Posterior cingulate gyrus (tissue), 11 donors: ENCODE data around the gene AGAP2.

Source experiments
- DNase-seq, 10 donors: peaks; one replicate each; pipeline versions ENCODE4 v3.0.0 to v3.0.0-alpha.2; 2020 to 2021; ENCODE audit warnings: mixed read lengths in 3 of 10
- intact Hi-C: fragments of 100-400 bp; cut with DNase I; formaldehyde crosslinking; loops from one replicate; pipeline ENCODE4 v1.15.1; 2023

The AGAP2 gene

GRCh38 chr12:57740656-57741412, 2.3 kb upstream of the AGAP2 start:
- DNase-seq, result peak in 2 of 10 donors; percentile 63 to 93
- intact Hi-C loops, result no loop called here

GRCh38 chr12:57739914-57740538, 1.5 kb upstream of the AGAP2 start:
- intact Hi-C loops, result loop anchor here (5.0 kb wide), 1 partner anchor 158 kb away; no protein-coding TSS in a partner anchor
- DNase-seq, result no peak

- no peak for DNase-seq
- intact Hi-C loops, result loop anchor here (5.0 kb wide), 1 partner anchor 157 kb away; no protein-coding TSS in a partner anchor
These were observed 845 bp upstream of the AGAP2 start for GRCh38 chr12:57739387-57739786.

- intact Hi-C loops, result loop anchor here (5.0 kb wide), 1 partner anchor 155 kb away; no protein-coding TSS in a partner anchor
- DNase-seq, result peak in 2 of 10 donors; percentile 40 to 92
These were observed 778 bp downstream of the AGAP2 start for GRCh38 chr12:57737467-57738460.

- intact Hi-C loops, result loop anchor here (5.0 kb wide), 1 partner anchor 155 kb away; no protein-coding TSS in a partner anchor
- DNase-seq, result peak in 1 of 10 donors; percentile 70
These were observed 1.6 kb downstream of the AGAP2 start for GRCh38 chr12:57736741-57737466.

GRCh38 chr12:57735952-57736740, 2.4 kb downstream of the AGAP2 start:
- peak in 8 of 10 donors; percentile 49 to 93 (median 62) for DNase-seq
- intact Hi-C loops, result loop anchor here (5.0 kb wide), 1 partner anchor 154 kb away; no protein-coding TSS in a partner anchor

- intact Hi-C loops, result loop anchor here (5.0 kb wide), 1 partner anchor 153 kb away; no protein-coding TSS in a partner anchor
These were observed 3.2 kb downstream of the AGAP2 start for GRCh38 chr12:57735198-57735855.

GRCh38 chr12:57734591-57734990, 4.0 kb downstream of the AGAP2 start:
- no peak for DNase-seq
- intact Hi-C loops, result no loop called here

More at GRCh38 chr12:57735198-57735855, 3.2 kb downstream of the AGAP2 start:
- no peak for DNase-seq

- intact Hi-C loops, result no loop called here
- DNase-seq, result peak in 1 of 10 donors; percentile 56
These were observed 4.6 kb downstream of the AGAP2 start for GRCh38 chr12:57733928-57734327.

- DNase-seq, result peak in 2 of 10 donors; percentile 2 to 70
- intact Hi-C loops, result no loop called here
These were observed 5.6 kb downstream of the AGAP2 start for GRCh38 chr12:57732726-57733593.

GRCh38 chr12:57732270-57732669, 6.3 kb downstream of the AGAP2 start:
- peak in 1 of 10 donors; percentile 26 for DNase-seq
- intact Hi-C loops, result no loop called here

GRCh38 chr12:57731411-57732080, 7.0 kb downstream of the AGAP2 start:
- intact Hi-C loops, result no loop called here
- peak in 1 of 10 donors; percentile 47 for DNase-seq

- DNase-seq, result peak in 1 of 10 donors; percentile 51
- intact Hi-C loops, result no loop called here
These were observed 8.0 kb downstream of the AGAP2 start for GRCh38 chr12:57730336-57731067.

- DNase-seq, result peak in 1 of 10 donors; percentile 50
- intact Hi-C loops, result no loop called here
These were observed 9.2 kb downstream of the AGAP2 start for GRCh38 chr12:57729321-57729844.

- intact Hi-C loops, result no loop called here
- DNase-seq, result peak in 3 of 10 donors; percentile 8 to 88 (median 69)
These were observed 10.7 kb downstream of the AGAP2 start for GRCh38 chr12:57727758-57728395.
